ENCODE measurements around the gene FTCD. TPM values are rescaled to one million over a fixed set of nuclear protein-coding genes. Genes with fewer than 3 reads are reported as not detected.

FTCD gene
- total and polyA plus RNA-seq, 3 donors from 2014 or later: 49.2 to 63.5 (median 50.5) TPM

DNA sequence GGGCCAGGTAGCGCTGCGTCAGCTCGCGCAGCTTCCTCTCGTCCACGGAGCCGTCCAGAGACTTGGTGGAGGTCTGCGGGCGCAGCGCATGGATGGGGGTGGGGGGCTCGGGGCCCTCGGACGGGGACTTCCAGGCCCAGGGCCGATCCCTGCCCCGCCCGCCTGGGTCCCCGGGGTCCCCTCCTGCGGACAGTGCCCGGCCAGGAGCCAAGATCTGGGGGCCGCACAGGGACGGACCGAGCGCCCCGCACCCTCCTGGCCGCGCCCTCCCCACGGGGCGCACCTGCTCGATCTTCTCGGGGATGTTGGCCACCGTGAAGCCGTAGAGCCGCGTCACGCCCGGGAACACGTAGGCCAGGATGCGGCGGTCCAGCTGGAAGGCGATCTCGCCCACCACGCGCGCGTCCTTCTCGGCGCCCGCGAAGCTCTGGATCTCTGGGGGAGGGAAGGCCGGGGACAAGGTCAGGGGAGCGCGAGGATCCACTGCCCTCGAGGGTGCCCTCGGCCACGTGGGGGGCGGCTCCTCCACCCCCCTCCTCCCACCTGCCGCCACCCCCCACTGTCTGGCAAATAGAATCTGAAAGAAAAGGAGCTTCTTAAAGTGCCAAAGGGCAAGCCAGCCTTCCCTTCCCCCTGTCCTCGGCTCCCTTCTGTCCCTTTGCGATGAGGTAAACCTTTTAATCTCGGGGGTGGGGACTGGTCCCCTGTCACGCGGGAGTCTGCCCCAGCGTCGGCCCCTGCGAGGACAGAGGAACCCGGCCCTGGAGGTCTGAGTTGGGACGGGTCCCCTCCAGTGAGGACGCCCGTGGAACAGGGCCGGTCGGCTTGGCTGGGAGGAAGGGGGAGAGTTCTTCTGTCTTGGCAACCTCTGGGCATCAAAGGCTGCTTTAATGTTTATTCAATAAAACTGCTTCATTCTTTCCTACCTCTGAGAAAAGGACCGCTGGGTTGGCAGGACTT, 6.5 kb upstream of the FTCD start:
- Histone ChIP-seq H3K27me3 (no peaks in the 10 kb centered on the region), H3K36me3 (ENCODE audit: low read depth, missing control alignments) (no peaks in the 10 kb centered on the region), H3K27ac (no peak overlapping the region), H3K4me1 (no peaks in the 10 kb centered on the region), H3K9me3 (no peaks in the 10 kb centered on the region), H3K4me3 (peak overlapping the region; percentile 12 to 48)
- WGBS, 2 donors: 46 to 68% methylated on average over 57 to 70 of the region's 72 CpGs
- peak; percentile 12 for DNase-seq
- TF ChIP-seq, protein P1, sequence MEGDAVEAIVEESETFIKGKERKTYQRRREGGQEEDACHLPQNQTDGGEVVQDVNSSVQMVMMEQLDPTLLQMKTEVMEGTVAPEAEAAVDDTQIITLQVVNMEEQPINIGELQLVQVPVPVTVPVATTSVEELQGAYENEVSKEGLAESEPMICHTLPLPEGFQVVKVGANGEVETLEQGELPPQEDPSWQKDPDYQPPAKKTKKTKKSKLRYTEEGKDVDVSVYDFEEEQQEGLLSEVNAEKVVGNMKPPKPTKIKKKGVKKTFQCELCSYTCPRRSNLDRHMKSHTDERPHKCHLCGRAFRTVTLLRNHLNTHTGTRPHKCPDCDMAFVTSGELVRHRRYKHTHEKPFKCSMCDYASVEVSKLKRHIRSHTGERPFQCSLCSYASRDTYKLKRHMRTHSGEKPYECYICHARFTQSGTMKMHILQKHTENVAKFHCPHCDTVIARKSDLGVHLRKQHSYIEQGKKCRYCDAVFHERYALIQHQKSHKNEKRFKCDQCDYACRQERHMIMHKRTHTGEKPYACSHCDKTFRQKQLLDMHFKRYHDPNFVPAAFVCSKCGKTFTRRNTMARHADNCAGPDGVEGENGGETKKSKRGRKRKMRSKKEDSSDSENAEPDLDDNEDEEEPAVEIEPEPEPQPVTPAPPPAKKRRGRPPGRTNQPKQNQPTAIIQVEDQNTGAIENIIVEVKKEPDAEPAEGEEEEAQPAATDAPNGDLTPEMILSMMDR (IDR thresholded peaks at IDR 0.05): no peak
- TF ChIP-seq POLR2A (IDR thresholded peaks at IDR 0.05): no peak
- intact Hi-C loops (cut with DNase I; ENCODE audit: low total_unique reads): no loop called here

DNA sequence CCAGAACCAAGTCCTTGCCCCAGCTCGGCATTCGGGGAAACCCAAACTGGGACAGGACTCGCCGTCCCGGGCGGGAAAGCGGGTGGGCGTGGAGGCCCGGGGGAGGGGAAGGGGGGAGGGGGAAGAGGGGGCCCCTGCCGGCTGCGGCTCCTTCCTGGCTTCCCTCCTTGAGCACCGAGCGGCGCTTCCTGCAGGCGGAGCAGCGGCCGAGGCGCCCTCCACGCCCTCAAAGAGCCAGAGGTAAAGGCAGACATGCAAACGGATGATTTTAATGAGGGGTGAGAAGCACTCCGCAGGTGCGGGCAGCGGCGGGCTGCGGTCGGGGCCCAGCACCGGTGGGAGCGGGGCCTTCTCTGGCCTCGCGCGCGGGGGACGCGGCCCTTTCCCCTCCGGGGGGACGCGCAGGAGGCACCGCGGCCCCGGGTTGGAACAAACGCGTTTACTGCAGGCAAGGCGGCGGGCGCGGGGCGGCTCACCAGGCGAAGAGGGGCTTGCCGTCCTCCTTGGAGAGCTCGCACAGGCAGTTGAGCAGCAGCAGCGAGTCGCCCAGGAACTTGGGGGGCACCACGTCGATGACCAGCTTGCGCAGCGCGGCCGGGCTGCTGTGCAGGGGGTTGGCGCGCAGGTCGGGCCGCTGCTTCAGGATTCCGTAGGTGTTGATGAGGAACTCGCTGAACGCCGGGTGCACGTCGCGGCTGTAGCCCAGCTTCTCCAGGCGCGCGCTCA, 5.7 kb upstream of the FTCD start:
- no peaks in the 10 kb centered on the region for H3K36me3 ChIP-seq (ENCODE audit: low read depth, missing control alignments)
- intact Hi-C loops (cut with DNase I; ENCODE audit: low total_unique reads): no loop called here
- peak overlapping the region; percentile 12 to 48 for H3K4me3 ChIP-seq
- TF ChIP-seq, protein P1 (IDR thresholded peaks at IDR 0.05): no peak
- peak; percentile 25 for DNase-seq
- H3K9me3 ChIP-seq: no peaks in the 10 kb centered on the region
- H3K27me3 ChIP-seq: no peaks in the 10 kb centered on the region
- H3K4me1 ChIP-seq: peaks cover 2% of the 10 kb centered on the region
- 55 to 70% methylated on average over 20 to 65 of the region's 72 CpGs for WGBS, 2 donors
- no peak overlapping the region for H3K27ac ChIP-seq

DNA sequence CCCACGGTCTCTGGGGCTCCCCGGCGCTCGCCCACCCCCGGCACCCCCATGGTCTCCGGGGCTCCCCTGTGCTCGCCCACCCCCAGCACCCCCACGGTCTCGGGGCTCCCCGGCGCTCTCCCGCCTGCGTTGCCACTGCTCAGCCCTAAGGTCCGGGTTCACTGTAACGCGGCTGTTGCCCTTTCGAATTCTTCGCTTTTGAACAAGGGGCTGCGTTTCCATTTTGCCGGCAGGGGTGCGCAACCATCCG, 5.2 kb upstream of the FTCD start:
- intact Hi-C loops (cut with DNase I; ENCODE audit: low total_unique reads): no loop called here
- WGBS, 2 donors: 62 to 93% methylated on average over 21 of the region's 22 CpGs
- no peak for TF ChIP-seq POLR2A (IDR thresholded peaks at IDR 0.05)
- TF ChIP-seq, protein P1 (IDR thresholded peaks at IDR 0.05): no peak
- Histone ChIP-seq H3K27me3 (no peaks in the 10 kb centered on the region), H3K36me3 (ENCODE audit: low read depth, missing control alignments) (no peaks in the 10 kb centered on the region), H3K27ac (no peak overlapping the region), H3K4me3 (no peak overlapping the region), H3K9me3 (no peaks in the 10 kb centered on the region), H3K4me1 (peaks cover 7% of the 10 kb centered on the region)
- DNase-seq: peak; percentile 12

DNA sequence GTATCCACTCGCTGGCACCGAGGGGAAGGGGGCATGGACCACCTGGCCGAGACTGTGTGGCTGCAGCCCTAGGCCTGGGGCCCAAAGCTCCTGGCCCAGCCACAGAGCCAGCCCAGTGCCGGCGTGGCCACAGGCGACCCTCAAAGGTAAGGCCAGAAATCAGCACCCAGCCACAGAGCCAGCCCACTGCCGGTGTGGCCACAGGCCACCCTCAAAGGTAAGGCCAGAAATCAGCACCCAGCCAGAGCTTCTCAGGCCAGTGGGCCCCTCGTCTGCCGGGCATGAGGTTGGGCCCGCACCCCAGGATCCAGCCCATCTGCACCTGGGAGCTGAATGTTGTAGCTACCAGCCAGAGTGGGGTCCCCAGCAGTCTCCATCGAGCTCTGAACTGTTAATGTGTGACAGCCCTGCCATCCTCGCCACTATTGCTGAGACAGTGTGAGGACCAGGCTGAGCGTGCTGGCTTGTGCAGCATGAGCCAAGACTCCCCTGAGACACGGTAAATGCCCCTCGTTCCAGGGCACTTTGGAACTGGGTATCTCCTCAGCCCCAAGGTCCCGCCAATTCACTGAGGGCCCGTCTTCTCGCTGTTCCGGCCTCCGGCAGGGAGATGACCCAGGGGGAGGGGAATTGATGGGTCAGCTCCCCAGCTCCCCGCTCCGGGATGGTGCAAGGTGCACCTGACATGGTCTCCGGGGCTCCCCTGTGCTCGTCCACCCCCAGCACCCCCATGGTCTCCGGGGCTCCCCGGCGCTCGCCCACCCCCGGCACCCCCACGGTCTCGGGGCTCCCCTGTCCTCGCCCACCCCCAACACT, 4.7 kb upstream of the FTCD start:
- WGBS, 2 donors: 83 to 97% methylated on average over 21 to 32 of the region's 32 CpGs
- H3K36me3 ChIP-seq (ENCODE audit: low read depth, missing control alignments): no peaks in the 10 kb centered on the region
- no peak overlapping the region for H3K27ac ChIP-seq
- peak; percentile 11 for DNase-seq
- intact Hi-C loops (cut with DNase I; ENCODE audit: low total_unique reads): no loop called here
- H3K9me3 ChIP-seq: no peaks in the 10 kb centered on the region
- H3K4me1 ChIP-seq: peaks cover 10% of the 10 kb centered on the region
- no peaks in the 10 kb centered on the region for H3K27me3 ChIP-seq
- H3K4me3 ChIP-seq: no peak overlapping the region
- TF ChIP-seq, protein P1 (IDR thresholded peaks at IDR 0.05): no peak
- no peak for TF ChIP-seq POLR2A (IDR thresholded peaks at IDR 0.05)
